ENCODE results near the gene KCNK5.

The KCNK5 gene

DNA sequence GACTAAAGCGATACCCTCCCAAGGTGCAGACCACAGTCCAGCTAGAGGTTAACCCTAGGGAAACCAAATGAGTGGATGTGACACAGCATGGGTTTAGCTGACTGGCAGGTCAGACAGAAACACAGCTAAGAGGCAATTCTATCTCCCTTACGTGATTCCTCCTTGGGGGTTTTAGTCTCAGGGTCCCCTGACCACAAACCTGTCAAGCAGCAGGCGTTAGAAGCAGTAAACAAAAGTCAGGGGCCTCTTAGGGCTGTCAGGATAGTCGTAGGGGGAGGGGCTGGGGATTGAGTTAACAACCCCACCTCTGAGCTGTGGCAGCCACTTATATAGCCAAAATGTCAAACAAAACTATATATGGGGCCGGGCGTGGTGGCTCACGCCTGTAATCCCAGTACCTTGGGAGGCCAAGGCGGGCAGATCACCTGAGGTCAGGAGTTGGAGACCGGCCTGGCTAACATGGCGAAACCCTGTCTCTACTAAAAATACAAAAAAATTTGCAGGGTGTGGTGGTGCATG lies 13.6 kb downstream of the KCNK5 start:
- DNase-seq (ENCODE audit: low read depth), result no peak

DNA sequence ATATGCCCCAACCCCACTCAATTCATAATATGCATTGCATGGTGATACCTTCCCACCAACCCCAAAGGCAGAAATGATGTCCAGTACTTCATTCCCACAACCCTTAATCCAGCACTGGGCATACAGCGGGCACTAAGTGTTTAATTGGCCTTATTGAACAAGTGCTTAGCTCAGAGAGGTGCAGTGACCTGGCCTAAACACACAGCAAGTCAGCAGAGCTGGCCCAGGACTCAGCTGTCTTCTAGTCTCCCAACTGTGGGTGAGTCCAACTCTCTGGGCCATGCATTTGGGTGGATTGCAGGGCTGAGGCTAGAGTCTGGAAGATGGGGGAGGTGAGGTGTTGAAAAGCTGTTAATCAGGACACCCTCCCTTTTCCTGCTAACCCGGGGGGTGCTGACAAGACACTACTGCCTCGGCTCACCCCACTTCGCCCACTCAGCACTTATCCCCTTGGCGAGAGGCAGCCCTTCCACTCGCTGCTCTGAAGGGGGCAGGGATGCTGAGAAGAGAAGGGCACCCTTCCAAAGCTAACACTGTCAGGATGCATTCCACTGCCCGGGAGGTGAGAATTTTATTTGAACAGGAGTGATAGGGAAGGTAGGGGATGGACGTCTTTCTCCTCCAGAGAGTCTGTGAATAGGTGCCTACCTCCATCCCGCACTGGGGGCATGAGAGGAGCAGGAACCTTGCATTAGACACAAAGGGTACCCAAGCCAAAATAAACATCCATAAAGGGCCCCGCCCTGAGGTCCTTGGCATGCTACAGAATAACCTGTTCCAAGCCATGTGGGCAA lies 14.2 kb downstream of the KCNK5 start:
- DNase-seq (ENCODE audit: low read depth), result no peak

DNA sequence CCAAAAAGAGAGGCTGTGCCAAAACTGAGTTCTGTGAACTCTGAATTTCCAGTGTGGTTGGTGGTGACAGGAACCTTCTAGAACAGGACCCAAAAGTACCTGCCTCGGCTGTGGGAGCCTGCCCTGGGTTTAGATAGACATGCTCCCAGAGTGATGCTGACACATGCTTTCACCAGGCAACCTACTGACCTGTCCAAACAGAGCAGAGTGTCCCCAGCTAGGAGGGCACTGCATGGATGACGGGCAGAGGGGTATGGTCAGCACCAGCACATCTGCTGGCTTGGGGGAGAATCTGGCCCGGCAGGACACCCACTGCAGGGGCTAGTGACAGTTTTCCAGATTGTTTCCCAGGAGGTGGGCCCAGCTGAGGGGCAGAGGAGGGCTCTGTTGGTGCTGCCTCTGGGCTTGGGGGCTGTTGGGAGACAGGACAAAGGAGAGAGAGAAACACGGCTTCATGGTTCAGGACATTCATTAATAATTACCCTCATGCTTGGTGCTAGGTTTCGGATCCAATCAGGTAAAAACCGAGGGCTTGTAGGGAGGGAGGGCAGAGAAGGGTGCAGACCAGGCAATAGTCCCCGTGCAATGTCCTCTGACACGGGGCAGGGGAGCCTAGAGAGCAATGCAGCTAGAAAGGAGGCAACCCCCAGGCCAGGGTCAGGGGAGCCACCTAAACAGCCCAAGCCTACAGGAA lies 15.0 kb downstream of the KCNK5 start:
- no peak for DNase-seq (ENCODE audit: low read depth)

DNA sequence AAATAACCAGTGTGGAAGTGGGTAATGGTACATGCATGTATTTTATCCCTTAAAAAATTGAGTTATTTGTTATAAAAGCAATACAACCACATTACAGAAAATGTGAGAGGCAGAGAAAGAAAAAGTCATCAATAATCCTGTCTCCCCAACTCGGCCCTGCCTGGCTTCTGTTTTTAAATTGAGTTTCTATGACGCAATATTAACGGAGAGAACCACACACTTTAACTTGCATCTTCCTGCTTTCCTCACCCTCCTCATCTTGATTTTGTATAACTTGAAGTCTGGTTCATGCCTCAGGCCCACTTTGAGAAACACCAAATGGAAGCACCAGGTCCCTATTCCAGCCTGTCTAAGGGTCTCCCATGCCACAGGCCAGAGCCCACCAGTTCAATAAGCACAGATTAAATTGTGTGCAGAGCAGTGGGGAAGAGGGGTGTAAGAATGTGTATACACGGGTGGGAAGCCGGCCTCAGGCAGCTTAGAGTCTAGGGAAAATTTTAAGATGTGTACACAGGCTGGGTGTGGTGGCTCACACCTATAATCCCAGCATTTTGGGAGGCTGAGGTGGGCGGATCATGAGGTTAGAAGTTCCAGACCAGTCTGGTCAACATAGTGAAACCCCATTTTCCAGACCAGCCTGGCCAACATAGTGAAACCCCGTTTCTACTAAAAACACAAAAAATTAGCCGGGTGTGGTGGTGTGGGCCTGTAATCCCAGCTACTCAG lies 15.9 kb downstream of the KCNK5 start:
- no peak for DNase-seq (ENCODE audit: low read depth)

DNA sequence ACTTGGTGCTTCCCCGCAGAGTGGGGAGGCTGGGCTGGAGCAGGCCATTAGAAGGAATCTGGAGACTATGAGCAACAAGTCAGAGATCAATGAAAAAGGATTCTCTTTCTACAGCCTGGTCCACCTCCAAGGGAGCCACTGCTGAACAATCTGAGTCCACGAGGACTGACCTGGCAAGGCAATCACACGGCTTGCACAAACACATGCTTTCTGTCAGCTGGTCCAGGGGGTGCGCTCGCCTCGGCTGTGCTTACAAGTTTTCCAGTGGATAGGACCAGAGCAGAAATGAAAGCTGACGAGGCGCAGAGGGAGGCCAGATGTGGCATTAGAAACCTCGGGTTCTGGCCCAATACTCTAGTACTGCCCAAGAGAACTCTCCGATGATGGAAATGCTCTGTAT lies 18.1 kb downstream of the KCNK5 start:
- DNase-seq (ENCODE audit: low read depth), result no peak

DNA sequence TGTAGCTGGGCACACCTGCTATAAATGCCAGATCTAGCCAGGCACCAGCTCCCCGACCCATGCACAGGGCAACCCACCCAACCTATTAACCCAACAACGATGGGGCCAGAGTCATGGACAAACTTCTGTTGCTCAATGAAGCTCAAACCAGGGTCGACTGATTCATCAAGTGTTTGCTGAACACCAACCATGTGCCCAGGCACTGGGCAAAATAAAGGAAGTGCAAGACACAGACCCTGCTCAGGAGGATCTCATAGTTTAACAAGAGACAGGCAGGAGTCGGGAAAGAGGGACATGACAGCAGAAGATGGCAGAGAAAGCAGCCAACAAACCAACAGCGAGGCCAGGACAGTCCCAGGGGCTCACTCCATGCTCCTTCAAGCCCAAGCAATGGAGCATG lies 18.8 kb downstream of the KCNK5 start:
- DNase-seq (ENCODE audit: low read depth), result no peak

DNA sequence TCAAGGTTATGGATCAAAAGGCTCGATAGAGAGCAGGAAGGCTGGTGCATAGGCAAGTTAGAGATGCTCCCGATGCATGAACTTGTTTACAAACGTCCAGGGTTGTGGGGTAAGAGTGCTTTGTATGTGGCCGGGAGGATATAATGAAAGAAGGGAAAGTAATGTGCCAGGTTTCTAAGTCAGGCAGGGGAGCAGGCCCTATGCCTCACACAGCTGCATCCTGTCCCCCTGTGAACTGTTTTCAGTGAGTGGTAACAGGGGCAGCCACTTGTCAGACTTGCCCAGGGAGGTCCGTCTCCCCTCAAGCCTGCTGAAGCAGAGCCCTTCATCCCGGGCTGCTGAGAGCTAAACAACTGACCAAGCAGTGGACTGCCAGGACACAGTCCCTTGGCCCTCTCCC lies 19.4 kb downstream of the KCNK5 start:
- no peak for DNase-seq (ENCODE audit: low read depth)

DNA sequence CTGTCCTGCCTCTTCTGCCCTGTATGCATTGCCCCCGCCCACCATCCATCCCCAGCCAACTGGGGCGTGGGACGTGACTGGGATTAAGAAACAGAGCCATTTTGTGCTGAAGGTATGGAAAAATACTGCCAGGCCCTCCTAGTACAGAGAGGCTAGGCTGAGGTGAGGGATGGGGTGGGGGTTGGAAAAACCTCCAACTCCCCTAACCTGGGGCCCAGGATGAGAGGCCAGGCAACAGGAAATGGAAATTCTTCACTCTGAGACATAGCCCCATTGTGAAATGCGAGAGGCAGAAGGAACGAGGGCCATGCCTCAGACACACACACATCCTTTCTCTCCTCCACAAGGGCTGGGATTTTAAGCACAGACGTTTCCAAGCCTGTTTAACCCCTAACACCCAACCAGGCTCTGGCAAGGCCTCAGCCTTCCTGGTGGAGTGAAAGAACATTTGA lies 19.9 kb downstream of the KCNK5 start:
- no peak for DNase-seq (ENCODE audit: low read depth)

DNA sequence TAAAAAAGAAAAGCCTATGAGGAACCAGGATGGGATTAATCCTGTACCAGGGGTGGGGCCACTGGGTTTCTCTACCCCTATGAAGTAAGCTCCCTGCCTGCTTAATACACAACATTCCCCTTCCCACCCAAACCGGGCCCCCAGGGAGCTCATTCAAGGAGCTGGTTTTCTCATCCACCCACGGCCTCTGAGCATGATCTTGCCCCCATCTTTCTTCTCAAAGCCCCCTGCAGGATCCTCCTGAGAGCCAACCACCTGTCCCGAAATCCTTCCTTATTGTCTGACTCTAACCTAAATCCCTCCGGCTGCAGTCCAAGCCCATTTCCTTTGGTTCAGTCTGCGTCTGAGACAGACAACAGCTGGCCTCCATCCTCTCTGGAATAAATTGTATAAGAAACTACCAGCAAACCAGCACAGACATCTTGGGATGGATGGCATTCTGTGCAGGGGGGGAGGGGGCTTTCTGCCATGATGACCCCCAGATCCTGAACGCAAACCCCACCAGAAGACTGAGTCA lies 21.0 kb downstream of the KCNK5 start:
- no peak for DNase-seq (ENCODE audit: low read depth)

DNA sequence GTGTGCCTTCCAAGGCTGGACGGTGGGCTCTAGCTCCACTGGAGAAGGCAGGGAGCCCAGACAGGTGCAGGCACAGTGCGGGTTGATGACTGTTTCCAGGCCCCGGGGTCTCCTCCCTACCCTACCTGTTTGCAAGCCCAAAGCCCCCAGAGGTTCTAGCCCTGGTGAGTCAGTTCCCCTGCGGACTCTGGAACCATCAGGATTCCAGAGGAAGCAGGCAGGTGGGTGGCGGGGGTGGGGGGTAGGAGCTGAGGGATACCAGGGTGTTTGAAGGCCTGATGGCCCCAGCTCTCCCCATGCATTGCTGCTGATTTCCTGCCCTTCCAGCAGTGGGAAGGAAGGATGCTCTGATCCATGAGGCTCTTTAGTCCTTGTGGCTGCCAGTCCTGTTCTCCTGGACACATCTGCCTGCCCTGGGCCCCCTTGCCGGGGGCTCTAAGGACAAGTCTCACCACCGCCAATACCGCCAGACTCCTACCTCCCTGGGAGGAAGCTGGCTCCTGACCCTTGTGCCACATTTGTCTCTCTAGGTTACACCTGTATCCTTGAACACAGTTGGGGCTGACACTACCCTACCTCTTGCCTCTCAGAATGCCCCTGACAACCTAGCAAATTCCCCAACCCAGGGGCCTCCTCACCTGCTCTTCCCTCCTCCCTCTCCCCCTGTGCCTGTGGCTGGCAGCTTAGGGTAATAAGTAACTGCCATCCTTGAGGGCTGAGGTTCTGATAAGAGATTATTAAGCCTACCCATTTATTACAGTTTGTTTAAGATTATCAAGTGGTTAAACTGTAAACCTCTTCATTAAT lies 21.7 kb downstream of the KCNK5 start:
- no peak for DNase-seq (ENCODE audit: low read depth)

DNA sequence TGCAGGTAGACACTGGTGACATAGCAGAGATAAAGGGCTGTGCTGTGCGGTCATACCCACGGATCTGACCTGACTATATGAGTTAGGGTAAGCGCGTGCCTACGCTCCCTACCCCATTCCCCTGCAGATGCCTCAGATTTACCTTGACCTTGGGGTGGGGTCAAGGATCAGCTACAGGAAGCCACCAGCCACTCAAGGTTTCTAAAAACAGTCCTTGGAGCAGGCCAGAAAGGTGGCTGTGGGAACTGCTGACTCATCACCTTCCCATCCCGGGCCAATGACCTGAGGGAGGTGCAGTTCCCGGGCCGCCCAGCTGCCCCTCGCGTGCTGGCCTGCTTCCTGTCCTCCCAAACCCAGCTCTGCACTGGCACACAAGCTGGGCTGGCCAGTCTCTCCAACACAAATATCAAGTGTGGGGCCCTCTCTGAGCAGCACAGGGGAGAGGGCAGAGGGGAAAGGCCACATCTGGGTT lies 23.0 kb downstream of the KCNK5 start:
- no peak for DNase-seq (ENCODE audit: low read depth)

DNA sequence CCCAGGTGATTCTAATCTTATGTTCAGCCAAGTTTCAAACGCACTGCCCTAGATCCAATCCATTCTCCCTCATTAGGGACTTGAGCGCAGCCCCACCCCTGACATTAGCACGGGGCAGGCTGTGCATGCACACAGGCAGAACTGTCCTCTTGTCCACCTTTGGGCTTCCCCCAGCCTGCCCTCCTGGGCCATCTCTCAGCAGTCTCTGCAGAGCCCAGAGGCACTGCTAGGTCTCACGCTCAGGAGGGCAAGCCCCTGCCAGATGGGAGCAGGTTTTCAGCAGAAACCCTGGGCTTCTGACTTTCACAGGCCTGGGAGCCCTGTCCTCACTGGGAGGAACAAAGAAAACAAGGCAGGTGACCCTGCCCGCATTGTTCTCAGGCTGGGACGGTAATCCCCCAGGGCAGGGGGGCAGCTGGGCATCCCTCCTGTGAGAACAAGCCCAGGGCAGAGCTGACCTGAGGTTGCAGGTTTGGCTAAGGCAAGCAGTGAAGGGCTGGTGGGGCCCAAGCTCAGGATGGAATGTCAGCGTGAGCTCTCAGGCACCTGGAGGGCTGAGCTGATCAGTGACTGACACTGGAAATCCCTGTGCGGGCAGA lies 24.5 kb downstream of the KCNK5 start:
- no peak for DNase-seq (ENCODE audit: low read depth)

DNA sequence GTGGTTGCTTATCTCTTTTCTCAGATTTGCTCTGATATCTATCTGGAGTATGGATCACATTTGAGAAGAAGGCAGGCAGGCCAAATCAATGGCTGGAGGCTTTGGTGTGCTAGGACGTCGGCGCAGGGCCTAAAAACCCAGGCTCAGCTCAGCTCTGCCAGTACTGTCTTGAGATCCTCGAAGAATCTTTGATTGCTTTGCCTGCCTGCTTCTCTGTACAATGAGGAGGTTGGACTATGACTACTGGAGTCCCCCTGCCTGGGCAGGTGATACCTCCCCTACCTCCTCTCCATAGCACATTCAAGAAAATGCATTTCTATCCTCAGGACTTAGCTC lies 25.1 kb downstream of the KCNK5 start:
- DNase-seq (ENCODE audit: low read depth), result no peak

DNA sequence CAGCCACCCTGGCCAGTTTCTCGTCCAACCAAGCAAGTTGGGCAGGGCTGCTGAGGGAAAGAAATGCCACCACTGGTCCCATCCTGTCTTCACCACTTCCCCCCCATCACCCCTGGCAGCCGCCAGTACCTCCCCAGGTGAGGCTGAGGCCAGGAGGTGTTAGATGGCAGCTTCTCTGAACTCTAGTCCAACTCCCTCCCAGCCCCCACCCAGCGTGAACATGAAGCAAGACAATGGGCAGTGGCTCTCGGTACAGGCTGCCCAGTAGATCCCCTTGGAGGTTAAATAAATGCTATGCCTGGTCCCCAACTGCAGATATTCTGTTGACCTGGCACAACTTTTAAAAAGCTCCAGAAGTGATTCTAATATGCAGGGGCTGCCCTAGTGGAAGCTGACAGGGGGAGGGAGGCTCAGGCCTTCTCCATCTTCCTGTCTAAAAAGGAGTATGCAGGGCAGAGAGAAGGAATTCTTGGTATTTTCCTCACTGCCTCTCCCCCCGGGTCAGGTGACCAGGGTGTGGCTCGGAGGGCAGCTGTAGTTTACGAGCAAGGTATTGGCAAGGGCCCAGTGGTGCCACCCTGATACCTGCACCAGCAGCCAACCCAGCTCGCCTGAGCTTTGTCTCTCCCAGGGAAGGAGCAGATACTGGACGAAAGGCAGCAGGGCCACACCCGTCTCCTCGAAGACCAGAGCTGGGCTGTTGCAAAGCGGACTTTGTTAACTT lies 25.7 kb downstream of the KCNK5 start:
- DNase-seq (ENCODE audit: low read depth), result no peak

DNA sequence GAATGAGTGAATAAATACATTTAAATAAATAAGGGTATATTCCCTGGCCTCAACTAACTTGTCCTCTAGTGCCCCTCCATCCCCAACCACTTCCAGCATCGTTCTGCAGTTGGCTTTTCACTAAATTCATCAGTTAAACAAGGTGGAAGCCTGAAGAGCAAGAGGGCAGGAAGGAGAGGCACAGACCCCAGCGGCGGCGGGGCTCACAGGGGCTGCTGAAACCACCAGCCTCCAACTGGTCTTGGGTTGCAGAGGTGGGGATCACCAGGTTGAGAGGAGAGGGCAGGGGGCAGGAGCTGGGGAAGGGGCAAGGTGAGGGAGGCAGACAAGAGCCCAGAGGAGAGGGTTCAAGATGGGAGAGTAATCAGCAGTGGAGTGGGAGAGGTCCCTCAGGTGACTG lies 27.1 kb downstream of the KCNK5 start:
- DNase-seq (ENCODE audit: low read depth), result no peak

DNA sequence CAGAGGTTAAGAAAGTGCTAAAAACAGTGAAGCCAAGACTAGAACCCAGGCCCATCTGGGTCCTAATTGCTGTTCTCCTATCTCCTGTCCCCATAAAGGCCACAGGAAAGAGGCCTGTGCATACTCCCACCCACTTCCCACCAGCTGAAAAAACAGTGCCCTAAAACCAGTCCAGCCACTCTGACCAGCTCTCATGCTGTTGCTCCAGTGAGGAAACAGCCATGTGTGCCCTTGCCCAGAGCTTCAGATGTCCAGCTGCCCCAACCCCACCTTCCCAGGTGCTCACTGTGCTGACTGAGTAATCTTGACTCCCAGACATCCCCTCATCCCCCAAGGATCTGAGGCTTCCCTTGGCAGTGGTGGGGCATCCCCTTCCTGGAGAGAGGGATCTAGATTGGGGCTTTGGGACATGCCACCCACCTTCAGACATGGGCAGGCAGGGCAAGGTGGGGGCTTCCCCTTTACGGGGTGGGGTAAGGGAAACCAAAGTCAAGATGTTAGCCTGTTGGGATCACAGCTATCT lies 28.7 kb downstream of the KCNK5 start:
- no peak for DNase-seq (ENCODE audit: low read depth)

DNA sequence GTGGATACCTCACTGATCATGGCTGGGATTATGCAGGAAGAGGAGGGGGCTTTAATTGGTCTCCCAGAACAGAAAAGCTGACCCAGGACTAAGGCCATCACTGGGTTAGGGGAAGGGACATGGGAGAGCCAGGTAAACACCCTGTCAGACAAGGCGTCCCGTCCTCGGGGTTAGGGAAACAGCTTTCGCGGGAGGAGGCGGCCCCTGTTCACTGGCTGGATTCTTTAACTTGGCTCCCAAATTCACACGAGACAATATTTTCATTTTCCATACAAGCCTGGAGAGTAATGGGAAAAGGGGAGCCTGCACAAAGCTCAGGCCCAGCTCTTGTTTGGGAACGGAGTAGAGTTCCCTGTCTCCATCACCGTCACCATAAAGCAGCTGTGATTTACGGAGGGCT lies 29.3 kb downstream of the KCNK5 start:
- no peak for DNase-seq (ENCODE audit: low read depth)

DNA sequence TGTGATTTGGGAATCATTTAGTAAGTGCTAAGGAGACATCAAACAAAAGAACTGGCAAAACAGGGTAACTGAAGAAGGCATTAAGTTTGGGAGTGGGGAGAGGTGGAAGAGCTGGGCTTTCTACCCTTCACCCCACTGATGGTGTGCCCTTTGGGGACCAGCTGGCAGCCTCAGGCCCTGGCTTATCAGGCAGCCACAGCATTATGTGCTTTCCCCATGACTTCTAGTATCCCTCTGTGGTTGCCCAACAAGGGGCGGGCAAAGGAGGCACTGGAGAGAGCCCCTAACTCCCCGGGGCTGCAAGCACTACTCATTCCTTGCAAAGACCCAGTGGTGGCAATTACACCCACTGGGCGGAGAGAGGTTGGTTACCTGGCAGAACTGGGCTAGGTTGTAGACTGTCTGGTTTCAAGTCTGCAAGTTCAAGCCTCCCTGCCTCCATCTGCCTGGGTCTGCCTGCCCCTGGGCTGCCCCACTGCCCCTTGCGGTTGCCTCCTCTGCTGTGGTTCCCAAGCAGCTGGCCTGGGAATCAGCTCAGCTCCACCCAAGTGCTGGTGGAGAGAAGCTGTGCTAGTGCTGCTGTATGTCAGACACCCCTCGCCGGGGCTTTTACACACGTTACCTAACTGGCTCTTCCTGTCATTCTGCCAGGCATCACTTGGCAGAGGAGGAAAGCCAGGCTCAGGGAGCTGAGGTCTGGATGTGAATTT lies 29.9 kb downstream of the KCNK5 start:
- no peak for DNase-seq (ENCODE audit: low read depth)

DNA sequence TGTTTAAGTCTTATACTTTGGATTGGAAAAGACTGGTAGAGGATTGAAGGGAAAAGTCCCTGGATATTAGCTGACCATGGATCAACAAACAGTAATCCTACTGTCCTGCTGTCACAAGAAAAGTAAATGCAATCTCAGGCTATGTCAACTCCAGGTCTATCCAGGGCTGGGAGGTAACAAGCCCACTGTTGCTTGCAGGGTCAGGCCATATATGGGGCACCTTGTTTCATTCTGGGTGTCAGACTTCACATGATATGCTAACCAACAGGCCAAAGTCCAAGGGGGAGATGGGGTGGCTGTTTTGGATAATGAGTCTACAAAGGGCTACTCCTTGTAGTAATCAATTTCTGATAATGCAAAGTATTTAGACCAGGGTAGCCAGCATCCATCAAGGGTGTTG lies 30.7 kb downstream of the KCNK5 start:
- DNase-seq (ENCODE audit: low read depth), result no peak

Data from fibroblast of the conjunctiva (primary cell).